Ascending aorta (tissue), 2 donors: Measurements from ENCODE around the gene LRP1B. TPM values are rescaled to one million over a fixed set of nuclear protein-coding genes. Genes with fewer than 3 reads are reported as not detected.

Experiments
- DNase-seq, 2 donors: peaks; one replicate each; pipeline ENCODE4 v3.0.0-alpha.2; 2019; ENCODE audit warnings: low spot score in 2 of 2
- H3K27ac ChIP-seq, 2 donors: fragments of 200-600 bp; sonication (generic); one replicate each; pipeline ENCODE4 v1.5.1; 2016 to 2017; ENCODE audit warnings: mild to moderate bottlenecking in 1 of 2
- H3K27me3 ChIP-seq: fragments of 200-600 bp; sonication (generic); one replicate; pipeline ENCODE4 v1.5.1; 2017
- H3K36me3 ChIP-seq, 2 donors: fragments of 200-600 bp; sonication (generic); one replicate each; pipeline ENCODE4 v1.5.1; 2016
- H3K4me1 ChIP-seq, 2 donors: fragments of 200-600 bp; sonication (generic); one replicate each; pipeline ENCODE4 v1.5.1; 2016 to 2017; ENCODE audit warnings: mild to moderate bottlenecking in 1 of 2
- H3K4me3 ChIP-seq, 2 donors: fragments of 200-600 bp; sonication (generic); one replicate each; pipeline ENCODE4 v1.5.1; 2016 to 2017; ENCODE audit warnings: mild to moderate bottlenecking in 1 of 2
- H3K9me3 ChIP-seq, 2 donors: fragments of 200-600 bp; sonication (generic); one replicate each; pipeline ENCODE4 v1.5.1; 2016
- CTCF ChIP-seq, 3 experiments: fragments of 200-600 bp in 2 of 3; fragments of 450-650 bp in 1 of 3; sonication (generic) in 2 of 3; IDR thresholded peaks; one replicate each; pipeline ENCODE4 v1.5.1; 2016 to 2019; ENCODE audit warnings: antibody characterized with exemption in 3 of 3, mild to moderate bottlenecking in 1 of 3, moderate library complexity in 1 of 3
- intact Hi-C: fragments of 100-400 bp; cut with DNase I; formaldehyde crosslinking; loops from one replicate; pipeline ENCODE4 v1.15.1; 2023
- total RNA-seq: library from RNA; depleted of rRNA; stranded (reverse); fragments of >200 nt; gene quantifications from one replicate; pipeline ENCODE4 v1.1.0, GENCODE V29; 2016

Gene LRP1B
- total RNA-seq, 1 donor from 2014 or later = not detected

GRCh38 chr2:141003967-141004657 lies 1126.7 kb downstream of the LRP1B start:
- no peak overlapping the region for H3K4me3 ChIP-seq
- no peak for DNase-seq
- H3K27ac ChIP-seq = no peak overlapping the region
- no peaks in the 10 kb centered on the region for H3K36me3 ChIP-seq
- no peaks in the 10 kb centered on the region for H3K4me1 ChIP-seq
- no peak for TF ChIP-seq CTCF (IDR thresholded peaks at IDR 0.05)
- H3K9me3 ChIP-seq = no peaks in the 10 kb centered on the region
- intact Hi-C loops = no loop called here
- H3K27me3 ChIP-seq = no peaks in the 10 kb centered on the region

GRCh38 chr2:141001750-141002149 lies 1129.1 kb downstream of the LRP1B start:
- no peaks in the 10 kb centered on the region for H3K9me3 ChIP-seq
- intact Hi-C loops = no loop called here
- no peaks in the 10 kb centered on the region for H3K27me3 ChIP-seq
- no peak overlapping the region for H3K27ac ChIP-seq
- H3K4me1 ChIP-seq = no peaks in the 10 kb centered on the region
- no peaks in the 10 kb centered on the region for H3K36me3 ChIP-seq
- H3K4me3 ChIP-seq = no peak overlapping the region
- no peak for DNase-seq
- TF ChIP-seq CTCF (IDR thresholded peaks at IDR 0.05) = no peak

- Histone ChIP-seq H3K4me3 (no peak overlapping the region), H3K4me1 (no peaks in the 10 kb centered on the region), H3K9me3 (no peaks in the 10 kb centered on the region), H3K27me3 (no peaks in the 10 kb centered on the region), H3K27ac (no peak overlapping the region), H3K36me3 (no peaks in the 10 kb centered on the region)
- TF ChIP-seq CTCF (IDR thresholded peaks at IDR 0.05) = no peak
- intact Hi-C loops = no loop called here
- DNase-seq = no peak
These were observed 1132.2 kb downstream of the LRP1B start for GRCh38 chr2:140998577-140998976.

- intact Hi-C loops = no loop called here
- DNase-seq = no peak
- no peaks in the 10 kb centered on the region for H3K4me1 ChIP-seq
- H3K9me3 ChIP-seq = no peaks in the 10 kb centered on the region
- no peaks in the 10 kb centered on the region for H3K36me3 ChIP-seq
- H3K4me3 ChIP-seq = no peak overlapping the region
- no peaks in the 10 kb centered on the region for H3K27me3 ChIP-seq
- TF ChIP-seq CTCF (IDR thresholded peaks at IDR 0.05) = no peak
- no peak overlapping the region for H3K27ac ChIP-seq
These were observed 1132.8 kb downstream of the LRP1B start for GRCh38 chr2:140998017-140998416.

GRCh38 chr2:140994856-140995255 lies 1136.0 kb downstream of the LRP1B start:
- no peaks in the 10 kb centered on the region for H3K9me3 ChIP-seq
- no peak for TF ChIP-seq CTCF (IDR thresholded peaks at IDR 0.05)
- H3K27ac ChIP-seq = no peak overlapping the region
- H3K36me3 ChIP-seq = no peaks in the 10 kb centered on the region
- no peaks in the 10 kb centered on the region for H3K4me1 ChIP-seq
- H3K27me3 ChIP-seq = no peaks in the 10 kb centered on the region
- no peak for DNase-seq
- intact Hi-C loops = no loop called here
- H3K4me3 ChIP-seq = no peak overlapping the region

GRCh38 chr2:140990416-140990815 lies 1140.4 kb downstream of the LRP1B start:
- intact Hi-C loops = no loop called here
- Histone ChIP-seq H3K4me1 (no peaks in the 10 kb centered on the region), H3K9me3 (no peaks in the 10 kb centered on the region), H3K4me3 (no peak overlapping the region), H3K27ac (no peak overlapping the region), H3K27me3 (no peaks in the 10 kb centered on the region), H3K36me3 (no peaks in the 10 kb centered on the region)
- no peak for TF ChIP-seq CTCF (IDR thresholded peaks at IDR 0.05)
- DNase-seq = no peak
